ENCODE results near the gene IMPA2.
"Not testable (repeated sequence)": the region's sequence is repeated elsewhere in the genome, so short reads cannot be mapped to it uniquely, and the experiment has no call there.

DNA sequence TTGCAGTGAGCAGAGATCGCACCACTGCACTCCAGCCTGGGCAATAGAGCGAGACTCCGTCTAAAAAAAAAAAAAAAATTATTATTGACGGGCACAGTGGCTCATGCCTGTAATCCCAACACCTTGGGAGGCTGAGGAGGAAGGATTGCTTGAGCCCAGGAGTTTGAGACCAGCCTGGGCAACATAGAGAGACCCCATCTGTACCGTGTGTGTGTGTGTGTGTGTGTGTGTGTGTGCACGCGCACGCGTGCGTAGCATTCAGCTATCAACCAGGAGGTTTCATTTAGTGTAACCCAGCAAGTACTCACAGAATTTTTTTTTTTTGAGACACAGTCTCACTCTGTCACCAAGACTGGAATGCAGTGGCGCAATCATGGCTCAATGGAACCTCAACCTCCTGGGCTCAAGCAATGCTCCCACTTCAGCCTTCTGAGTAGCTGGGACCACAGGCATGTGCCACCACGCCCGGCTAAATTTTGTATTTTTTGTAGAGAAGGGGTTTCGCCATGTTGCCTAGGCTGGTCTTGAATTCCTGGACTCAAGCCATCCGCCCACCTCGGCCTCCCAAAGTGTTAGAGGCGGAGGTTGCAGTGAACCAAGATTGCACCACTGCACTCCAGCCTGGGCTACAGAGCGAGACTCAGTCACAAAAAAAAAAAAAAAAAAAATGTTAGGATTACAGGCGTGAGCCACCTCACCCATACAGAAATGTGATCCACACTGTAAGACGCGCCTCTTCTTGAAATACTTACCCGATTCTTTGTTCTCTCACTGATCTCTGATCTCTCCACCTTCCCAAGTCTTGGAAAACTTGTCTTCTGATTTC, 35.3 kb upstream of the IMPA2 start:
- not testable (repeated sequence) for TF ChIP-seq POLR2A (IDR thresholded peaks at IDR 0.05; ENCODE audit: low read depth, low read length); POLR2AphosphoS5 (IDR thresholded peaks at IDR 0.05; ENCODE audit: low read depth, low read length); TAF1 (IDR thresholded peaks at IDR 0.05; ENCODE audit: borderline replicate concordance, low read depth, low read length)

All from GM12892 (cell line).